ENCODE data around the gene SNRPN. TPM values are rescaled to one million over a fixed set of nuclear protein-coding genes. Genes with fewer than 3 reads are reported as not detected.

The SNRPN gene
- total and polyA plus RNA-seq, 8 donors: 57.4 to 233 (median 94.9) TPM

Small RNA genes within 50 kb of the gene (small RNA-seq; reads per million reads assigned to genes)
- gene AC090602.1 (0 reads per million in 4 donors), gene AC124312.4 (0 to 0.20 (median 0) reads per million in 4 donors), gene AC124312.5 (0 to 0.20 (median 0) reads per million in 4 donors)

Other genes with a start within 250 kb of the SNRPN start
- 10 to 100 TPM in 1 of 5 donors, 1 to 10 TPM in 2, not detected in 2; 2.7 to 29.2 (median 6.1) TPM for gene SNURF, start within 50 bp of the SNRPN start, total RNA-seq
- 1 to 10 TPM in 2 of 3 donors, not detected in 1; 1.2 to 8.1 TPM for gene SNURF, start within 50 bp of the SNRPN start, polyA plus RNA-seq

Measured in stomach (tissue), 8 donors.